Measurements from ENCODE around the gene COPE.
"Not testable (repeated sequence)": the region's sequence is repeated elsewhere in the genome, so short reads cannot be mapped to it uniquely, and the experiment has no call there.

Gene COPE

GRCh38 chr19:18952364-18953003, 33.3 kb upstream of the COPE start:
- not testable (repeated sequence) for H4K8ac ChIP-seq (ENCODE audit: low read depth, low read length); H2AFZ ChIP-seq (ENCODE audit: low read length); H3K79me1 ChIP-seq (ENCODE audit: low read depth, low read length); H3K36me3 ChIP-seq (replicated peaks in 1 of 2; ENCODE audit: control insufficient read depth in 2 of 2, insufficient read depth in 2 of 2, low read length in 2 of 2); H3K9ac ChIP-seq (ENCODE audit: low read depth, low read length, poor library complexity); H2BK120ac ChIP-seq (ENCODE audit: low read depth, low read length); H2BK12ac ChIP-seq (ENCODE audit: low read length); H3K23ac ChIP-seq (ENCODE audit: low read depth, low read length, poor library complexity); H3K4me1 ChIP-seq (ENCODE audit: control insufficient read depth in 2 of 2, insufficient read depth in 1 of 2, low read depth in 1 of 2, low read length in 2 of 2); H2AK5ac ChIP-seq (ENCODE audit: low read depth, low read length); H3K9me3 ChIP-seq (replicated peaks in 1 of 2; ENCODE audit: control insufficient read depth in 2 of 2, insufficient read depth in 1 of 2, low read depth in 1 of 2, low read length in 2 of 2); H3K4ac ChIP-seq (ENCODE audit: low read length); H2BK5ac ChIP-seq (ENCODE audit: low read length); DNase-seq (ENCODE audit: low spot score); H4K91ac ChIP-seq (ENCODE audit: low read depth, low read length, poor library complexity); H3K4me3 ChIP-seq (ENCODE audit: low read length in 2 of 2); H3K14ac ChIP-seq (ENCODE audit: low read length); H3K18ac ChIP-seq (ENCODE audit: low read length); H3K27ac ChIP-seq (replicated peaks; ENCODE audit: low read length); H3K4me2 ChIP-seq (ENCODE audit: insufficient read depth, low read length, poor library complexity, severe bottlenecking); H2BK15ac ChIP-seq (ENCODE audit: low read length); H3K27me3 ChIP-seq (ENCODE audit: control insufficient read depth in 3 of 3, insufficient read depth in 3 of 3, low read depth in 1 of 3, low read length in 3 of 3)
- WGBS, 2 donors (ENCODE audit: extremely low coverage in 2 of 2, insufficient read length in 2 of 2, insufficient replicate concordance in 1 of 2), result no CpG with 5 or more reads among the region's 17 CpGs

- no peak overlapping the region for H3K4ac ChIP-seq (ENCODE audit: low read length)
- H2AFZ ChIP-seq (ENCODE audit: low read length), result no peak overlapping the region
- no peaks in the 10 kb centered on the region for H3K79me1 ChIP-seq (ENCODE audit: low read depth, low read length)
- no peak overlapping the region for H2BK12ac ChIP-seq (ENCODE audit: low read length)
- H3K36me3 ChIP-seq (replicated peaks in 1 of 2; ENCODE audit: control insufficient read depth in 2 of 2, insufficient read depth in 2 of 2, low read length in 2 of 2), result peaks cover under 1 to 5% of the 10 kb centered on the region in 2 donors
- no peak overlapping the region for H3K23ac ChIP-seq (ENCODE audit: low read depth, low read length, poor library complexity)
- no peak overlapping the region for H2AK5ac ChIP-seq (ENCODE audit: low read depth, low read length)
- WGBS, 2 donors (ENCODE audit: extremely low coverage in 2 of 2, insufficient read length in 2 of 2, insufficient replicate concordance in 1 of 2), result no CpG with 5 or more reads among the region's 7 CpGs
- no peaks in the 10 kb centered on the region for H3K4me1 ChIP-seq (ENCODE audit: control insufficient read depth in 2 of 2, insufficient read depth in 1 of 2, low read depth in 1 of 2, low read length in 2 of 2)
- H2BK5ac ChIP-seq (ENCODE audit: low read length), result no peak overlapping the region
- H3K9me3 ChIP-seq (replicated peaks in 1 of 2; ENCODE audit: control insufficient read depth in 2 of 2, insufficient read depth in 1 of 2, low read depth in 1 of 2, low read length in 2 of 2), result no peaks in the 10 kb centered on the region
- H3K27me3 ChIP-seq (ENCODE audit: control insufficient read depth in 3 of 3, insufficient read depth in 3 of 3, low read depth in 1 of 3, low read length in 3 of 3), result no peaks in the 10 kb centered on the region
- no peak overlapping the region for H3K27ac ChIP-seq (replicated peaks; ENCODE audit: low read length)
- no peak overlapping the region for H4K8ac ChIP-seq (ENCODE audit: low read depth, low read length)
- H3K4me3 ChIP-seq (ENCODE audit: low read length in 2 of 2), result no peak overlapping the region
- H3K14ac ChIP-seq (ENCODE audit: low read length), result no peak overlapping the region
- no peak overlapping the region for H3K4me2 ChIP-seq (ENCODE audit: insufficient read depth, low read length, poor library complexity, severe bottlenecking)
- no peak overlapping the region for H2BK15ac ChIP-seq (ENCODE audit: low read length)
- DNase-seq (ENCODE audit: low spot score), result no peak
- H3K18ac ChIP-seq (ENCODE audit: low read length), result no peak overlapping the region
- no peak overlapping the region for H4K91ac ChIP-seq (ENCODE audit: low read depth, low read length, poor library complexity)
- H2BK120ac ChIP-seq (ENCODE audit: low read depth, low read length), result no peak overlapping the region
- no peak overlapping the region for H3K9ac ChIP-seq (ENCODE audit: low read depth, low read length, poor library complexity)
Observed at GRCh38 chr19:18951721-18952281, 32.6 kb upstream of the COPE start.

GRCh38 chr19:18949858-18950257, 30.7 kb upstream of the COPE start:
- Histone ChIP-seq H3K4me2 (ENCODE audit: insufficient read depth, low read length, poor library complexity, severe bottlenecking) (no peak overlapping the region), H3K4me1 (ENCODE audit: control insufficient read depth in 2 of 2, insufficient read depth in 1 of 2, low read depth in 1 of 2, low read length in 2 of 2) (no peaks in the 10 kb centered on the region), H3K27ac (replicated peaks; ENCODE audit: low read length) (no peak overlapping the region), H3K14ac (ENCODE audit: low read length) (no peak overlapping the region), H4K8ac (ENCODE audit: low read depth, low read length) (no peak overlapping the region), H2BK15ac (ENCODE audit: low read length) (no peak overlapping the region), H2BK5ac (ENCODE audit: low read length) (no peak overlapping the region), H2AFZ (ENCODE audit: low read length) (no peak overlapping the region), H3K4me3 (ENCODE audit: low read length in 2 of 2) (no peak overlapping the region), H2BK120ac (ENCODE audit: low read depth, low read length) (no peak overlapping the region), H3K9me3 (replicated peaks in 1 of 2; ENCODE audit: control insufficient read depth in 2 of 2, insufficient read depth in 1 of 2, low read depth in 1 of 2, low read length in 2 of 2) (no peaks in the 10 kb centered on the region), H3K23ac (ENCODE audit: low read depth, low read length, poor library complexity) (no peak overlapping the region), H3K4ac (ENCODE audit: low read length) (no peak overlapping the region), H3K18ac (ENCODE audit: low read length) (no peak overlapping the region), H2AK5ac (ENCODE audit: low read depth, low read length) (no peak overlapping the region), H3K79me1 (ENCODE audit: low read depth, low read length) (no peaks in the 10 kb centered on the region), H3K27me3 (ENCODE audit: control insufficient read depth in 3 of 3, insufficient read depth in 3 of 3, low read depth in 1 of 3, low read length in 3 of 3) (no peaks in the 10 kb centered on the region), H4K91ac (ENCODE audit: low read depth, low read length, poor library complexity) (no peak overlapping the region), H2BK12ac (ENCODE audit: low read length) (no peak overlapping the region), H3K9ac (ENCODE audit: low read depth, low read length, poor library complexity) (no peak overlapping the region), H3K36me3 (replicated peaks in 1 of 2; ENCODE audit: control insufficient read depth in 2 of 2, insufficient read depth in 2 of 2, low read length in 2 of 2) (peaks cover 6 to 10% of the 10 kb centered on the region in 2 donors)
- WGBS, 2 donors (ENCODE audit: extremely low coverage in 2 of 2, insufficient read length in 2 of 2, insufficient replicate concordance in 1 of 2), result no CpG with 5 or more reads among the region's 3 CpGs
- DNase-seq (ENCODE audit: low spot score), result no peak

GRCh38 chr19:18948976-18949356, 29.8 kb upstream of the COPE start:
- no CpG with 5 or more reads among the region's 5 CpGs for WGBS, 2 donors (ENCODE audit: extremely low coverage in 2 of 2, insufficient read length in 2 of 2, insufficient replicate concordance in 1 of 2)
- no peak overlapping the region for H2BK120ac ChIP-seq (ENCODE audit: low read depth, low read length)
- no peak overlapping the region for H3K9ac ChIP-seq (ENCODE audit: low read depth, low read length, poor library complexity)
- no peak overlapping the region for H3K4ac ChIP-seq (ENCODE audit: low read length)
- no peak overlapping the region for H3K4me2 ChIP-seq (ENCODE audit: insufficient read depth, low read length, poor library complexity, severe bottlenecking)
- peaks cover under 1% of the 10 kb centered on the region for H3K79me1 ChIP-seq (ENCODE audit: low read depth, low read length)
- no peak overlapping the region for H4K91ac ChIP-seq (ENCODE audit: low read depth, low read length, poor library complexity)
- no peak overlapping the region for H2AK5ac ChIP-seq (ENCODE audit: low read depth, low read length)
- H3K27me3 ChIP-seq (ENCODE audit: control insufficient read depth in 3 of 3, insufficient read depth in 3 of 3, low read depth in 1 of 3, low read length in 3 of 3), result no peaks in the 10 kb centered on the region
- peak overlapping the region; percentile 17 for H3K14ac ChIP-seq (ENCODE audit: low read length)
- H3K4me3 ChIP-seq (ENCODE audit: low read length in 2 of 2), result no peak overlapping the region
- no peak overlapping the region for H3K23ac ChIP-seq (ENCODE audit: low read depth, low read length, poor library complexity)
- no peak overlapping the region for H3K18ac ChIP-seq (ENCODE audit: low read length)
- no peak overlapping the region for H4K8ac ChIP-seq (ENCODE audit: low read depth, low read length)
- no peak overlapping the region for H3K27ac ChIP-seq (replicated peaks; ENCODE audit: low read length)
- H2AFZ ChIP-seq (ENCODE audit: low read length), result no peak overlapping the region
- no peaks in the 10 kb centered on the region for H3K4me1 ChIP-seq (ENCODE audit: control insufficient read depth in 2 of 2, insufficient read depth in 1 of 2, low read depth in 1 of 2, low read length in 2 of 2)
- no peak overlapping the region for H2BK5ac ChIP-seq (ENCODE audit: low read length)
- H2BK15ac ChIP-seq (ENCODE audit: low read length), result no peak overlapping the region
- DNase-seq (ENCODE audit: low spot score), result no peak
- no peak overlapping the region for H2BK12ac ChIP-seq (ENCODE audit: low read length)
- H3K36me3 ChIP-seq (replicated peaks in 1 of 2; ENCODE audit: control insufficient read depth in 2 of 2, insufficient read depth in 2 of 2, low read length in 2 of 2), result peaks cover 6 to 10% of the 10 kb centered on the region in 2 donors
- no peaks in the 10 kb centered on the region for H3K9me3 ChIP-seq (replicated peaks in 1 of 2; ENCODE audit: control insufficient read depth in 2 of 2, insufficient read depth in 1 of 2, low read depth in 1 of 2, low read length in 2 of 2)

All from neuronal stem cell (in vitro differentiated cells).